ENCODE results near the gene ROMO1.
"Not testable (repeated sequence)": the region's sequence is repeated elsewhere in the genome, so short reads cannot be mapped to it uniquely, and the experiment has no call there.

Gene ROMO1

DNA sequence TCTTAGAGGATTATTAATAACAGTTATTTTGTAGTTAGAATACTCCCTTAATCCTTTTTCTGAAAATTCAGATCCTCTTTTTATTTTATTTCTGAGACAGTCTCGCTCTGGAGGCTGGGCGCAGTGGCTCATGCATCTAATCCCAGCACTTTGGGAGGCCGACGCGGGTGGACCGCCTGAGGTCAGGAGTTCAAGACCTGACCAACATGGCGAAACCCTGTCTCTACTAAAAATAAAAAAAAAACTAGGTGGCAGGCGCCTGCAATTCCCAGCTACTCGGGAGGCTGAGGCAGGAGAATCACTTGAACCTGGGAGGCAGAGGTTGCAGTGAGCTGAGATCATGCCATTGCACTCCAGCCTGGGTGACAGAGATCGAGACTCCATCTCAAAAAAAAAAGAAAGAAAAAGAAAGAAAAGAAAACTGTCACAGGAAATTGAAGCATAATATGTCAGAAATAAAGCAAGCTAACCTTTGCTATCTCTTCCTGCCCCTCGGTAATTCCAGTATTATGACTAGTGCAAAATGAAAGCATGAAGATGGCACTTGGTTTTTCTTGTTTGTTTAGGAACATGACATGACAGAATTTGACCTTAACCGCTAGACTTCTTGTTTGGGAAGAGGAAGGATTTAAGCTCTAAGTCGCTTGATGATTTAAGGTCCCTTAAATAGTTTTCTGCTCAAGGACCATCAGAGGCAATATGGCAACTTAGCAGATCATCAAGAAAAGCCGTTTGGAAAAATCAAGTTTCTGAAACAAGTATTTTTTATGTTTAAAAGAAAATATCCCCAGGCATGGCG is 44.7 kb downstream of the ROMO1 start:
- H3K4me3 ChIP-seq (ENCODE audit: low read depth, low read length): peak overlapping the region; percentile 66
- TF ChIP-seq, protein P1, sequence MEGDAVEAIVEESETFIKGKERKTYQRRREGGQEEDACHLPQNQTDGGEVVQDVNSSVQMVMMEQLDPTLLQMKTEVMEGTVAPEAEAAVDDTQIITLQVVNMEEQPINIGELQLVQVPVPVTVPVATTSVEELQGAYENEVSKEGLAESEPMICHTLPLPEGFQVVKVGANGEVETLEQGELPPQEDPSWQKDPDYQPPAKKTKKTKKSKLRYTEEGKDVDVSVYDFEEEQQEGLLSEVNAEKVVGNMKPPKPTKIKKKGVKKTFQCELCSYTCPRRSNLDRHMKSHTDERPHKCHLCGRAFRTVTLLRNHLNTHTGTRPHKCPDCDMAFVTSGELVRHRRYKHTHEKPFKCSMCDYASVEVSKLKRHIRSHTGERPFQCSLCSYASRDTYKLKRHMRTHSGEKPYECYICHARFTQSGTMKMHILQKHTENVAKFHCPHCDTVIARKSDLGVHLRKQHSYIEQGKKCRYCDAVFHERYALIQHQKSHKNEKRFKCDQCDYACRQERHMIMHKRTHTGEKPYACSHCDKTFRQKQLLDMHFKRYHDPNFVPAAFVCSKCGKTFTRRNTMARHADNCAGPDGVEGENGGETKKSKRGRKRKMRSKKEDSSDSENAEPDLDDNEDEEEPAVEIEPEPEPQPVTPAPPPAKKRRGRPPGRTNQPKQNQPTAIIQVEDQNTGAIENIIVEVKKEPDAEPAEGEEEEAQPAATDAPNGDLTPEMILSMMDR (IDR thresholded peaks at IDR 0.05; ENCODE audit: insufficient read depth, low read depth, low read length, missing control alignments): no peak
- DNase-seq (ENCODE audit: low read depth): peak; percentile 62

DNA sequence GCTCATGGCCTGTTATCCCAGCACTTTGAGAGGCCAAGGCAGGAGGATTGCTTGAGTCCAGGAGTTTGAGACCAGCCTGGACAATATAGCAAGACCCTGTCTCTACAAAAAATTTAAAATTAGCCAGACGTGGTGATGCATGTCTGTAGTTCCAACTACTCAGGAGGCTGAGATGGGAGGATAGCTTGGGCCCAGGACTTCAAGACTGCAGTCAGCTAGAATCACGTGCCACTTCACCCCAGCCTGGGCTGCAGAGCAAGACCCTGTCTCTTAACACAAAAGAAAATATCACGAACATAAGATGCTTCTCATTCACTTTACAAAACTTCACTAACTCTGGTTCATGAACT is 45.3 kb downstream of the ROMO1 start:
- not testable (repeated sequence) for DNase-seq (ENCODE audit: low read depth)
- peak overlapping the region; percentile 66 for H3K4me3 ChIP-seq (ENCODE audit: low read depth, low read length)

Measured in GM12865 (cell line).